Panc1 (cell line): Measurements from ENCODE around the gene NAA11. TPM values are rescaled to one million over a fixed set of nuclear protein-coding genes. Genes with fewer than 3 reads are reported as not detected.

Experiments
- ATAC-seq: fragments of 200-7000 bp; cut with Tn5 transposase; 2 replicates; pipeline ENCODE4 v1.9.1; 2020; ENCODE audit warnings: mild to moderate bottlenecking, moderate library complexity
- BruUV-seq: library from RNA; stranded (reverse); fragments of 400-500 nt; replicated peaks from 2 replicates; lab custom pipeline; 2021; lab: Mats Ljungman, UMichigan
- CTCF ChIA-PET: fragments of 300-600 bp; sonication (Branson Sonifier 250); formaldehyde crosslinking; loops from one replicate; lab custom pipeline; 2022; ENCODE audit warnings: antibody characterized with exemption; lab: Charles Lee
- POLR2A ChIA-PET: fragments of 300-600 bp; sonication (Branson Sonifier 250); formaldehyde crosslinking; loops from one replicate; lab custom pipeline; 2022; ENCODE audit warnings: antibody characterized with exemption; lab: Charles Lee
- DNase-seq: peaks from one replicate; pipeline ENCODE4 v3.0.0-alpha.2; 2010; ENCODE audit warnings: low read depth, low spot score
- H3K27ac ChIP-seq: 2 replicates; pipeline ENCODE4 v1.5.1; 2011; ENCODE audit warnings: mild to moderate bottlenecking, low read length, inconsistent platforms
- H3K27me3 ChIP-seq: fragments of 200-500 bp; sonication (Bioruptor generic); 2 replicates; pipeline ENCODE4 v1.6.0; 2014; ENCODE audit warnings: low read length, inconsistent platforms; ENCODE audit not compliant: control insufficient read depth, insufficient read depth
- H3K36me3 ChIP-seq: fragments of 200-500 bp; sonication (Bioruptor generic); 2 replicates; pipeline ENCODE4 v1.5.1; 2014; ENCODE audit warnings: inconsistent platforms, mild to moderate bottlenecking, low read length, moderate library complexity; ENCODE audit not compliant: control insufficient read depth, insufficient read depth
- H3K4me1 ChIP-seq: 2 replicates; pipeline ENCODE4 v1.5.1; 2011; ENCODE audit warnings: inconsistent platforms, mild to moderate bottlenecking, low read length, moderate library complexity; ENCODE audit not compliant: control insufficient read depth, insufficient read depth
- H3K4me3 ChIP-seq, 2 experiments: 2 replicates each; pipeline ENCODE4 v1.5.1; 2011 to 2012; ENCODE audit warnings: low read depth in 2 of 2, low read length in 2 of 2, mild to moderate bottlenecking in 2 of 2, inconsistent platforms in 1 of 2, moderate library complexity in 1 of 2
- H3K9me3 ChIP-seq: fragments of 200-500 bp; sonication (Bioruptor generic); 2 replicates; pipeline ENCODE4 v1.5.1; 2014; ENCODE audit warnings: low read depth, mild to moderate bottlenecking, inconsistent platforms, low read length, moderate library complexity; ENCODE audit not compliant: control insufficient read depth, insufficient read depth
- CTCF ChIP-seq: fragments of 450-650 bp; IDR thresholded peaks from 2 replicates; pipeline ENCODE4 v1.5.1; 2017; ENCODE audit warnings: mild to moderate bottlenecking
- POLR2AphosphoS5 ChIP-seq: IDR thresholded peaks from 2 replicates; pipeline ENCODE4 v1.6.1; 2012; ENCODE audit warnings: mild to moderate bottlenecking, low read depth, low read length, moderate library complexity
- SIN3A ChIP-seq: IDR thresholded peaks from 2 replicates; pipeline ENCODE4 v1.6.1; 2012; ENCODE audit warnings: low read depth, mild to moderate bottlenecking, low read length, moderate library complexity, borderline replicate concordance; ENCODE audit not compliant: insufficient read depth
- TCF7L2 ChIP-seq: IDR thresholded peaks from 2 replicates; pipeline ENCODE4 v1.6.1; 2011; ENCODE audit warnings: mild to moderate bottlenecking, low read depth, low read length, inconsistent platforms
- in situ Hi-C: cut with HindIII; loops from 2 replicates; pipeline ENCODE4 v1.10.0; 2016; ENCODE audit warnings: low sequenced_read_pairs, low pct_unique_long_range_greater_than_20kb
- intact Hi-C: fragments of 100-400 bp; cut with micrococcal nuclease; formaldehyde crosslinking; loops from one replicate; pipeline ENCODE4 v1.10.0; 2022; ENCODE audit not compliant: unreplicated experiment
- total RNA-seq: library from RNA; stranded (reverse); gene quantifications from one replicate; pipeline ENCODE4 v1.2.1, GENCODE V29; 2021; ENCODE audit not compliant: unreplicated experiment
- TF ChIP-seq, protein P1 (sequence below), 2 experiments: IDR thresholded peaks; 2 replicates each; pipeline ENCODE4 v1.6.1; 2011 to 2012; ENCODE audit warnings: low read depth in 2 of 2, control low read depth in 1 of 2, low read length in 1 of 2, mild to moderate bottlenecking in 1 of 2, moderate library complexity in 1 of 2; ENCODE audit not compliant: insufficient read depth in 1 of 2

Gene NAA11
- total RNA-seq, 1 experiment from 2014 or later = not detected

GRCh38 chr4:79308971-79309370, 16.9 kb downstream of the NAA11 start:
- CTCF ChIA-PET = no interaction called here
- Histone ChIP-seq H3K27ac (no peak overlapping the region), H3K4me3 (no peak overlapping the region), H3K36me3 (no peaks in the 10 kb centered on the region), H3K4me1 (no peaks in the 10 kb centered on the region), H3K27me3 (no peaks in the 10 kb centered on the region), H3K9me3 (no peaks in the 10 kb centered on the region)
- no TSS peak for BruUV-seq
- no peak for ATAC-seq
- TF ChIP-seq POLR2AphosphoS5 (no peak), CTCF (no peak), TCF7L2 (no peak), SIN3A (no peak)
- TF ChIP-seq, protein P1, sequence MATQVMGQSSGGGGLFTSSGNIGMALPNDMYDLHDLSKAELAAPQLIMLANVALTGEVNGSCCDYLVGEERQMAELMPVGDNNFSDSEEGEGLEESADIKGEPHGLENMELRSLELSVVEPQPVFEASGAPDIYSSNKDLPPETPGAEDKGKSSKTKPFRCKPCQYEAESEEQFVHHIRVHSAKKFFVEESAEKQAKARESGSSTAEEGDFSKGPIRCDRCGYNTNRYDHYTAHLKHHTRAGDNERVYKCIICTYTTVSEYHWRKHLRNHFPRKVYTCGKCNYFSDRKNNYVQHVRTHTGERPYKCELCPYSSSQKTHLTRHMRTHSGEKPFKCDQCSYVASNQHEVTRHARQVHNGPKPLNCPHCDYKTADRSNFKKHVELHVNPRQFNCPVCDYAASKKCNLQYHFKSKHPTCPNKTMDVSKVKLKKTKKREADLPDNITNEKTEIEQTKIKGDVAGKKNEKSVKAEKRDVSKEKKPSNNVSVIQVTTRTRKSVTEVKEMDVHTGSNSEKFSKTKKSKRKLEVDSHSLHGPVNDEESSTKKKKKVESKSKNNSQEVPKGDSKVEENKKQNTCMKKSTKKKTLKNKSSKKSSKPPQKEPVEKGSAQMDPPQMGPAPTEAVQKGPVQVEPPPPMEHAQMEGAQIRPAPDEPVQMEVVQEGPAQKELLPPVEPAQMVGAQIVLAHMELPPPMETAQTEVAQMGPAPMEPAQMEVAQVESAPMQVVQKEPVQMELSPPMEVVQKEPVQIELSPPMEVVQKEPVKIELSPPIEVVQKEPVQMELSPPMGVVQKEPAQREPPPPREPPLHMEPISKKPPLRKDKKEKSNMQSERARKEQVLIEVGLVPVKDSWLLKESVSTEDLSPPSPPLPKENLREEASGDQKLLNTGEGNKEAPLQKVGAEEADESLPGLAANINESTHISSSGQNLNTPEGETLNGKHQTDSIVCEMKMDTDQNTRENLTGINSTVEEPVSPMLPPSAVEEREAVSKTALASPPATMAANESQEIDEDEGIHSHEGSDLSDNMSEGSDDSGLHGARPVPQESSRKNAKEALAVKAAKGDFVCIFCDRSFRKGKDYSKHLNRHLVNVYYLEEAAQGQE (IDR thresholded peaks at IDR 0.05; ENCODE audit: insufficient read depth in 1 of 2, low read depth in 2 of 2, low read length in 1 of 2) = no peak
- in situ Hi-C loops (no loop called here), intact Hi-C loops (no loop called here)
- POLR2A ChIA-PET = no interaction called here
- no peak for DNase-seq

DNA sequence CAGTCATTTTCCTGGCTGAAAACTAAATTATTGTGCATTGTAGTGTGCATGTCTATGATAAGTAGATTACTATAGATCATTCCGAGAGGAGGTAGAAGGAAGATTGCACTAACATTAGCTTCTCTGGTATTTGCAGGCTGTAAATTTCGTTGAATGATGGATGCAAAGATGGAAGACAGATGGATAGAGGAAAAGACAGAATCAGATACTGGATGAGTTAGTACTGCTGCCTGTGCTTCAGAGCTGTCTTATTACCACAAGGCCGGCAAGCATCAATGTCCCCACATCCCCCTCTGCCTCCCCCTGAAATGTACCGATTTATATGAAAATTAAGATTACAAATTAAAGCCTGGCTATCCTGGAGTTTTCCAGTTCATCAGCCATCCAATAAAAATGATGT, 17.7 kb downstream of the NAA11 start:
- Histone ChIP-seq H3K27ac (no peak overlapping the region), H3K9me3 (no peaks in the 10 kb centered on the region), H3K4me1 (no peaks in the 10 kb centered on the region), H3K4me3 (no peak overlapping the region), H3K36me3 (no peaks in the 10 kb centered on the region), H3K27me3 (no peaks in the 10 kb centered on the region)
- DNase-seq (no peak), ATAC-seq (no peak)
- in situ Hi-C loops (no loop called here), intact Hi-C loops (no loop called here)
- ChIA-PET CTCF (no interaction called here), POLR2A (no interaction called here)
- no TSS peak for BruUV-seq
- TF ChIP-seq, protein P1 (IDR thresholded peaks at IDR 0.05; ENCODE audit: insufficient read depth in 1 of 2, low read depth in 2 of 2, low read length in 1 of 2) = no peak
- TF ChIP-seq POLR2AphosphoS5 (no peak), SIN3A (no peak), CTCF (no peak), TCF7L2 (no peak)
